HFFc6 (cell line): ENCODE data around the gene IPO13. TPM values are rescaled to one million over a fixed set of nuclear protein-coding genes. Genes with fewer than 3 reads are reported as not detected.

Experiments
- DNase-seq: peaks from one replicate; pipeline ENCODE4 v3.0.0-alpha.2; 2018
- H3K27ac Mint-ChIP-seq: 2 replicates; pipeline ENCODE4 v1.8.0; 2020; ENCODE audit warnings: mild to moderate bottlenecking, mixed read lengths
- H3K27me3 Mint-ChIP-seq: 2 replicates; pipeline ENCODE4 v1.8.0; 2021; ENCODE audit warnings: mild to moderate bottlenecking, moderate library complexity, mixed read lengths; ENCODE audit not compliant: insufficient read depth
- H3K36me3 Mint-ChIP-seq: 2 replicates; pipeline ENCODE4 v1.8.0; 2021; ENCODE audit warnings: low read depth, mixed read lengths
- H3K4me1 Mint-ChIP-seq: 2 replicates; pipeline ENCODE4 v1.8.0; 2020; ENCODE audit warnings: low read depth, mixed read lengths
- H3K4me3 Mint-ChIP-seq: 2 replicates; pipeline ENCODE4 v1.8.0; 2020; ENCODE audit warnings: mild to moderate bottlenecking, moderate library complexity, mixed read lengths
- H3K9me3 Mint-ChIP-seq: 2 replicates; pipeline ENCODE4 v1.8.0; 2020; ENCODE audit warnings: mild to moderate bottlenecking, mixed read lengths
- total RNA-seq, 6 experiments: library from RNA; stranded (reverse); fragmentation: NEBNext Ultra II Directional; extraction: Animal tissue kit (Norgen Biotek cat#: 25700); gene quantifications; 2 replicates in 1 of 6; 3 replicates in 5 of 6; pipeline ENCODE4 v1.2.3, GENCODE V29; 2021
- TF ChIP-seq, protein P1 (sequence below): fragments of 200-600 bp; sonication (generic); IDR thresholded peaks from 2 replicates; pipeline ENCODE4 v1.5.0; 2021; ENCODE audit warnings: antibody characterized with exemption, mild to moderate bottlenecking

Gene IPO13
- total RNA-seq, 6 experiments from 2014 or later: 24.0 to 27.8 (median 25.0) TPM

- peaks cover 22% of the 10 kb centered on the region for H3K36me3 Mint-ChIP-seq
- H3K27ac Mint-ChIP-seq: no peak overlapping the region; the same call in 1 of the 2 replicates
- H3K27me3 Mint-ChIP-seq: peaks cover 3% of the 10 kb centered on the region; the same call in 1 of the 2 replicates
- DNase-seq: no peak
- H3K4me1 Mint-ChIP-seq: peaks cover 38% of the 10 kb centered on the region
- H3K4me3 Mint-ChIP-seq: no peak overlapping the region
- peaks cover 12% of the 10 kb centered on the region for H3K9me3 Mint-ChIP-seq
- TF ChIP-seq, protein P1, sequence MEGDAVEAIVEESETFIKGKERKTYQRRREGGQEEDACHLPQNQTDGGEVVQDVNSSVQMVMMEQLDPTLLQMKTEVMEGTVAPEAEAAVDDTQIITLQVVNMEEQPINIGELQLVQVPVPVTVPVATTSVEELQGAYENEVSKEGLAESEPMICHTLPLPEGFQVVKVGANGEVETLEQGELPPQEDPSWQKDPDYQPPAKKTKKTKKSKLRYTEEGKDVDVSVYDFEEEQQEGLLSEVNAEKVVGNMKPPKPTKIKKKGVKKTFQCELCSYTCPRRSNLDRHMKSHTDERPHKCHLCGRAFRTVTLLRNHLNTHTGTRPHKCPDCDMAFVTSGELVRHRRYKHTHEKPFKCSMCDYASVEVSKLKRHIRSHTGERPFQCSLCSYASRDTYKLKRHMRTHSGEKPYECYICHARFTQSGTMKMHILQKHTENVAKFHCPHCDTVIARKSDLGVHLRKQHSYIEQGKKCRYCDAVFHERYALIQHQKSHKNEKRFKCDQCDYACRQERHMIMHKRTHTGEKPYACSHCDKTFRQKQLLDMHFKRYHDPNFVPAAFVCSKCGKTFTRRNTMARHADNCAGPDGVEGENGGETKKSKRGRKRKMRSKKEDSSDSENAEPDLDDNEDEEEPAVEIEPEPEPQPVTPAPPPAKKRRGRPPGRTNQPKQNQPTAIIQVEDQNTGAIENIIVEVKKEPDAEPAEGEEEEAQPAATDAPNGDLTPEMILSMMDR: no peak
Observed at GRCh38 chr1:43931711-43932660, 14.8 kb upstream of the IPO13 start.

- H3K4me3 Mint-ChIP-seq: peak overlapping the region; percentile 69
- DNase-seq: peak; percentile 46
- peaks cover 7% of the 10 kb centered on the region for H3K9me3 Mint-ChIP-seq
- TF ChIP-seq, protein P1: no peak
- peaks cover 32% of the 10 kb centered on the region for H3K4me1 Mint-ChIP-seq
- peak overlapping the region; percentile 32 for H3K27ac Mint-ChIP-seq
- H3K27me3 Mint-ChIP-seq: no peaks in the 10 kb centered on the region
- H3K36me3 Mint-ChIP-seq: peaks cover 14% of the 10 kb centered on the region
Observed at GRCh38 chr1:43932786-43933385, 13.9 kb upstream of the IPO13 start.

DNA sequence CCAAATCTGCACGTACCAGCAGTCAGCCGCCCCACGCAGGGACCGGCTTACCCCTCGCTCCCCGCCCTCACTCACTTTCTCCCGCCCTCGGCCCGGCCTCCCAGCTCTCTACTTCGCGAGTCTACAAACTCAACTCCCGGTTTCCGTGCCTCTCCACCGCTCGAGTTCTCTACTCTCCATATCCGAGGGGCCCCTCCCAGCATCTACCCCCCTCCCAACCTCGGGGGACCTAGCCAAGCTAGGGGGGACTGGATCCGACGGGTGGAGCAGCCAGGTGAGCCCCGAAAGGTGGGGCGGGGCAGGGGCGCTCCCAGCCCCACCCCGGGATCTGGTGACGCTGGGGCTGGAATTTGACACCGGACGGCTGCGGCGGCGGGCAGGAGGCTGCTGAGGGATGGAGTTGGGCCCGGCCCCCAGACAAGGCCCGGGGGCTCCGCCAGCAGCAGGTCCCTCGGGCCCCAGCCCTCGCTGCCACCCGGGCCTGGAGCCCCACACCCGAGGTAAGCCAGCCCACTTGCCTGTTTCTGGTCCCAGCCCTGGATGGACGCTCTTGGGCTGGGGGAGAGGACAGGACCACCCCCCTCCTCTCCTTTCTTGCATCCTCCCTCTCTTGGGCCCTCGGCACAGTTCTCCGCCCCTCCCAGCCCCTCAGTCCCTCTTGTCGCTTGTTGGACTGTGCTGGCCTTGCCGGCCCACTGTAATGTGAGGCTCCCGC lies 13.2 kb upstream of the IPO13 start, which contains the start of gene ARTN:
TSS of gene ARTN (plus strand) at position 416 of the 715 bp plus-strand sequence. CDS start 1,856 bp downstream, outside the sequence.
- Mint-ChIP-seq H3K4me1 (peaks cover 31% of the 10 kb centered on the region), H3K4me3 (peak within 1 kb of the TSS; percentile 69), H3K36me3 (peaks cover 12% of the 10 kb centered on the region), H3K9me3 (peaks cover 6% of the 10 kb centered on the region), H3K27me3 (no peaks in the 10 kb centered on the region), H3K27ac (peak within 1 kb of the TSS; percentile 38)
- DNase-seq: no peak
- TF ChIP-seq, protein P1: no peak

DNA sequence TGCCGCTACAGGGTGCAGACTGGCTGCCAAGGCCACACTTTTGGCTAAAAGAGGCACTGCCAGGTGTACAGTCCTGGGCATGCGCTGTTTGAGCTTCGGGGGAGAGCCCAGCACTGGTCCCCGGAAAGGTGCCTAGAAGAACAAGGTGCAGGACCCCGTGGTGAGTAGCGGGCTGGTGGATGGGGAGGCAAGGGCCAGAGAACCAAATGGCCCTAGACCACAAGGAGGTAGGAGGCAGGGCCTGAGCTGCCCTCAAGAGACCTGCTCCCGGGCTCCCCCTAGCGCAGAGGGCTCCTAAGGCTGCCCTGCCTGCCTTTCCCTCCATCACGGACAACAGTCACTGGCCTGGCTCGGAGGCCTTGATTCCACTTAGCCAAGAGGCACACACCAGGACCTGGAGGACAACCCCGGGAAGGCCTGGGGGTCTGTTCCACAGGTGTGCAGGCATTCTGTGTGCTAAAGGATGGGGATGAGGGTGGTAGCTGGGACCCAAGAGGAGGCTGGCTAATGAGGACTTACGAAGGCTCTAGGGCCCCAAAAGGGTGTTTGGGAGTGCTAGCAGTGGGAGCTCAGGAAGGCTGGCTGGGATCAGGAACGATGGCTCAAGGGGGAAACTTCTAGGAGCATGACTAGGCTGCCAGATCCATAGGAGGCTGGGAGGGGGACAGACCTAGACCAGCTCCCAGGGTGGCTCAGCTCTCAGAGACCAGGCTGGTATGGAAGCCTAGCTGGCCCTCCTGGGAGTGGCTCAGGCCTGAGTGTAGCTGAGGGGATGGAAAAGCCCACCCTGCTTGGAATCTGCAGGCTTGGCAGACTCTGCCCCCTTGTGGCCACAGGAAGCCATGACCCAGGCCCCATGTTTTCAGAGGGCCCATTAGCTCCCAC lies 12.4 kb upstream of the IPO13 start:
- peak; percentile 44 for DNase-seq
- peaks cover 30% of the 10 kb centered on the region for H3K4me1 Mint-ChIP-seq
- H3K36me3 Mint-ChIP-seq: peaks cover 11% of the 10 kb centered on the region
- peaks cover 6% of the 10 kb centered on the region for H3K9me3 Mint-ChIP-seq
- no peaks in the 10 kb centered on the region for H3K27me3 Mint-ChIP-seq
- TF ChIP-seq, protein P1: peak; percentile 93
- H3K4me3 Mint-ChIP-seq: peak overlapping the region; percentile 65
- H3K27ac Mint-ChIP-seq: peak overlapping the region; percentile 38
